Measurements from ENCODE around the gene TEF.
"Not testable (repeated sequence)": the region's sequence is repeated elsewhere in the genome, so short reads cannot be mapped to it uniquely, and the experiment has no call there.

The TEF gene

GRCh38 chr22:41415554-41415953 lies 33.8 kb downstream of the TEF start:
- no peaks in the 10 kb centered on the region for H3K9me3 ChIP-seq (ENCODE audit: control insufficient read depth, low read length)
- H3K27me3 ChIP-seq (ENCODE audit: control insufficient read depth, insufficient read depth, low read length) = no peaks in the 10 kb centered on the region
- no peak overlapping the region for H3K4me3 ChIP-seq (ENCODE audit: low read length)
- H3K9ac ChIP-seq (ENCODE audit: low read length) = no peak overlapping the region
- no peaks in the 10 kb centered on the region for H3K36me3 ChIP-seq (ENCODE audit: control insufficient read depth, insufficient read depth, low read length)
- H3K4me1 ChIP-seq (ENCODE audit: control insufficient read depth, insufficient read depth, low read length) = peaks cover 50% of the 10 kb centered on the region

DNA sequence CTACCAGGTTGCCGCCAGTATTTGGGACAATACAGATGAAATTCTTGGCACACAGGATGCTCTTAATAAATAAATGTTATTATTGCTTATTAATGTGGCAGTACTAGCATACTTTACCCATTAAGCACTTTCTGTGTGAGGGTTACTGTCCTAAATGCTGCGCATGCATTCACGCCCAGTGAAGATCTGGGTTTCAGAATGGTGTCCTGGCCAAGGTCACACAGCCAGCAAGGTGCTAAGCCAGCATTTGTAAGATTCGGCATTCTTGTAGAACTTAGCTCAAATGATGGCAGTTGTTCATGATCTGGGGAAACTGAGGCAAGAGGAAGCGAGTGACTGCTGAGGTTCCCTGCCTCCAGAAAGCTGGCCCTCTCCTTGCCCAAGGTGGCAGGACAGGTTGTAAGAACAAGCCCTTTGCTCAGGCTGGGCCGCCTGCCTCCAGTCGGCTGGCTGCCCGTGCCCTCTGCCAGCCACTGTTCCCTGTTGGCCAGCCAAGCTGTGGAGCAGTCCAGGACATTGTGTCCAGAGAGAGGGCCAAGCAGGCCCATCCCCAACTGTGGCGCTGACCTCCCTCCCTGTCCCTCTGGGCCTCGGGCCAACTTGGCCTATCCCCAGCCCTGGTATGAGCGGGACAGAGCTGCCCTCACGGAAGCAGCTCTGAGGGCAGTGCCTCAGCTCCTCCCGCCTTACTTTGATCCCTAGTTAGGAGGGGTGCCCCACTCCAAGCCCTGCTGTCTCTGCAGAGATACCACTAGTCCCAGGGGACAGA lies 36.1 kb downstream of the TEF start:
- no peaks in the 10 kb centered on the region for H3K36me3 ChIP-seq (ENCODE audit: control insufficient read depth, insufficient read depth, low read length)
- no peaks in the 10 kb centered on the region for H3K27me3 ChIP-seq (ENCODE audit: control insufficient read depth, insufficient read depth, low read length)
- H3K4me3 ChIP-seq (ENCODE audit: low read length) = no peak overlapping the region
- no peaks in the 10 kb centered on the region for H3K9me3 ChIP-seq (ENCODE audit: control insufficient read depth, low read length)
- H3K4me1 ChIP-seq (ENCODE audit: control insufficient read depth, insufficient read depth, low read length) = peaks cover 36% of the 10 kb centered on the region
- no peak overlapping the region for H3K9ac ChIP-seq (ENCODE audit: low read length)

DNA sequence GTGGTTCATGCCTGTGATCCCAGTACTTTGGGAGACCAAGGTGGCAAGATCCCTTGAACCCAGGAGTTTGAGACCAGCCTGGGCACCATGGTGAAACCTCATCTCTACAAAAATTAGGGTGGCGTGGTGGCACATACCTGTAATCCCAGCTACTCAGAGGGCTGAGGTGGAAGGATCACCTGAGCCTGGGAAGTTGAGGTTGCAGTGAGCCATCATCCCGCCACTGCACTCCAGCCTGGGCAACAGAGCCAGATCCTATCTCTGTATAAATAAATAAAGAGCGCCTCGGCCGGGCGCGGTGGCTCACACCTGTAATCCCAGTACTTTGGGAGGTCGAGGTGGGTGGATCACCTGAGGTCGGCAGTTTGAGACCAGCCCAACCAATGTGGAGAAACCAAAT lies 37.0 kb downstream of the TEF start:
- Histone ChIP-seq H3K36me3 (ENCODE audit: control insufficient read depth, insufficient read depth, low read length) (no peaks in the 10 kb centered on the region), H3K4me3 (ENCODE audit: low read length) (no peak overlapping the region), H3K27me3 (ENCODE audit: control insufficient read depth, insufficient read depth, low read length) (no peaks in the 10 kb centered on the region), H3K9ac (ENCODE audit: low read length) (no peak overlapping the region), H3K4me1 (ENCODE audit: control insufficient read depth, insufficient read depth, low read length) (peaks cover 34% of the 10 kb centered on the region), H3K9me3 (ENCODE audit: control insufficient read depth, low read length) (no peaks in the 10 kb centered on the region)

GRCh38 chr22:41425660-41426365 lies 44.1 kb downstream of the TEF start:
- H3K36me3 ChIP-seq (ENCODE audit: control insufficient read depth, insufficient read depth, low read length) = no peaks in the 10 kb centered on the region
- H3K4me3 ChIP-seq (ENCODE audit: low read length) = no peak overlapping the region
- H3K9me3 ChIP-seq (ENCODE audit: control insufficient read depth, low read length) = no peaks in the 10 kb centered on the region
- H3K27me3 ChIP-seq (ENCODE audit: control insufficient read depth, insufficient read depth, low read length) = no peaks in the 10 kb centered on the region
- no peak overlapping the region for H3K9ac ChIP-seq (ENCODE audit: low read length)
- no peaks in the 10 kb centered on the region for H3K4me1 ChIP-seq (ENCODE audit: control insufficient read depth, insufficient read depth, low read length)

GRCh38 chr22:41429232-41429950 lies 47.6 kb downstream of the TEF start:
- H3K4me1 ChIP-seq (ENCODE audit: control insufficient read depth, insufficient read depth, low read length) = no peaks in the 10 kb centered on the region
- H3K9ac ChIP-seq (ENCODE audit: low read length) = no peak overlapping the region
- no peaks in the 10 kb centered on the region for H3K27me3 ChIP-seq (ENCODE audit: control insufficient read depth, insufficient read depth, low read length)
- H3K9me3 ChIP-seq (ENCODE audit: control insufficient read depth, low read length) = no peaks in the 10 kb centered on the region
- peaks cover 4% of the 10 kb centered on the region for H3K36me3 ChIP-seq (ENCODE audit: control insufficient read depth, insufficient read depth, low read length)
- H3K4me3 ChIP-seq (ENCODE audit: low read length) = no peak overlapping the region

- Histone ChIP-seq H3K9ac (ENCODE audit: low read length) (no peak overlapping the region), H3K4me3 (ENCODE audit: low read length) (no peak overlapping the region), H3K9me3 (ENCODE audit: control insufficient read depth, low read length) (no peaks in the 10 kb centered on the region), H3K27me3 (ENCODE audit: control insufficient read depth, insufficient read depth, low read length) (no peaks in the 10 kb centered on the region), H3K4me1 (ENCODE audit: control insufficient read depth, insufficient read depth, low read length) (no peaks in the 10 kb centered on the region), H3K36me3 (ENCODE audit: control insufficient read depth, insufficient read depth, low read length) (peaks cover 4% of the 10 kb centered on the region)
Measured at GRCh38 chr22:41429951-41430332, 48.2 kb downstream of the TEF start.

DNA sequence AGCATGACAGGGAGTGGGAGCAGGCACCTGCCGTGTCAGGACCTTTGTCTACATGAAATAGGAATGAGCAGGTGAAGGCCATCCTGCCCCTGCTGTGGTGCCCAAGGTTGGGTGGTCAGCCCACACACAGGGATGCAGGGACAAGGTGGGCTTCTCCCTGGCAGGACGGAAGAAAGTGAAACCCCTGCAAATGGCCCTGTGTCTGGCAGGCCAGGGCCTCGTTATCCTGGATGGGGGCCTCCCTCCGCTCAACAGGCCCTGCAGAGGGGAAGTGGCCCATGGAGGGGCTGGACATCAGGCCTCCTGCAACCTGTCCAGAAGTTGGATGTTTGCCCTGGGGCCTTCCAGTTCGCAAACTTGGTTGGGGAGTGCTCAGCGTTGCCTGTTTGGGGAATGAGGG lies 49.9 kb downstream of the TEF start:
- H3K4me1 ChIP-seq (ENCODE audit: control insufficient read depth, insufficient read depth, low read length) = no peaks in the 10 kb centered on the region
- no peak overlapping the region for H3K4me3 ChIP-seq (ENCODE audit: low read length)
- H3K27me3 ChIP-seq (ENCODE audit: control insufficient read depth, insufficient read depth, low read length) = no peaks in the 10 kb centered on the region
- H3K36me3 ChIP-seq (ENCODE audit: control insufficient read depth, insufficient read depth, low read length) = peaks cover 20% of the 10 kb centered on the region
- H3K9me3 ChIP-seq (ENCODE audit: control insufficient read depth, low read length) = no peaks in the 10 kb centered on the region
- no peak overlapping the region for H3K9ac ChIP-seq (ENCODE audit: low read length)

DNA sequence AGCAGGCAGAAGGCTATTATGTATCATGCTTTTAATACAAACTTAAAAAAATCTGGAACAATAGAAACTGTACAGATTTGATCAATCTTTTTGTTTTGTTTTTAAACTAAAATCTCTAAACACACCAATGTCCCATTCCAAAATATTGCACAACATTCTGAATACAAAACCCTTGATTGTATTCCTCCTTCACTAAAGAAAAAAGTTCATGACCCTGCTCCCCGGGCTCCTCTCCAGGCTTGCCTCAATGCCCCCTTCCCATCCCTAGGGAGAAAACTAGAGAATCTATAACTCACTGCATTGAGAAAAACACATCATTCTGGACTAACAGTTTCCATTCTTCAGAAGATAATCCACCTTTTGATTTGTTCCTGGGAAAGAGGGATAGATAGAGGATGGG lies 51.7 kb downstream of the TEF start:
- H3K4me1 ChIP-seq (ENCODE audit: control insufficient read depth, insufficient read depth, low read length); H3K9me3 ChIP-seq (ENCODE audit: control insufficient read depth, low read length); H3K9ac ChIP-seq (ENCODE audit: low read length); H3K27me3 ChIP-seq (ENCODE audit: control insufficient read depth, insufficient read depth, low read length); H3K4me3 ChIP-seq (ENCODE audit: low read length): not testable (repeated sequence)
- H3K36me3 ChIP-seq (ENCODE audit: control insufficient read depth, insufficient read depth, low read length) = peaks cover 24% of the 10 kb centered on the region

- peaks cover 24% of the 10 kb centered on the region for H3K36me3 ChIP-seq (ENCODE audit: control insufficient read depth, insufficient read depth, low read length)
- not testable (repeated sequence) for H3K4me1 ChIP-seq (ENCODE audit: control insufficient read depth, insufficient read depth, low read length); H3K4me3 ChIP-seq (ENCODE audit: low read length); H3K9me3 ChIP-seq (ENCODE audit: control insufficient read depth, low read length); H3K27me3 ChIP-seq (ENCODE audit: control insufficient read depth, insufficient read depth, low read length); H3K9ac ChIP-seq (ENCODE audit: low read length)
Measured at GRCh38 chr22:41434361-41435003, 52.7 kb downstream of the TEF start.

DNA sequence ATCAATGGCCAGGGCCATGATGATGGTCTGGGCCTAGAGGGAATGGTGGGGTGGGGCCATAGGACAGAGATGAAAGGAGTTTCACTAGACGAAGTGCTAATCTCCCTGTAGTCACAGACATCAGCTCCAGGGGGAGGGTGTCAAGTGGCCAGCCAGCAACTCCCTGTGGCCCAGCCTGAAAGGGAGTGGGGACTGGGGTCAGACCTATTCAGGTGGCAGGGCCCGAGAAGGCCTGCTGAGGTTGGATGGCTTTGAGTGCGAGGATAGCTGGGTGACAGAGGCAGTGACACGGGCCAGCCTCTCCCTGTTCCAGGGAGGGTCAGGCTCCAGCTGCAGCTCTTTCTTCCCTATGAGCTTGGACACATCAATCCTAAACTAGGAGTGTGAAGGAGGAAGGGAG lies 53.8 kb downstream of the TEF start:
- H3K9ac ChIP-seq (ENCODE audit: low read length) = no peak overlapping the region
- no peaks in the 10 kb centered on the region for H3K9me3 ChIP-seq (ENCODE audit: control insufficient read depth, low read length)
- peaks cover 24% of the 10 kb centered on the region for H3K36me3 ChIP-seq (ENCODE audit: control insufficient read depth, insufficient read depth, low read length)
- no peaks in the 10 kb centered on the region for H3K4me1 ChIP-seq (ENCODE audit: control insufficient read depth, insufficient read depth, low read length)
- H3K4me3 ChIP-seq (ENCODE audit: low read length) = no peak overlapping the region
- no peaks in the 10 kb centered on the region for H3K27me3 ChIP-seq (ENCODE audit: control insufficient read depth, insufficient read depth, low read length)

GRCh38 chr22:41436322-41437113 lies 54.8 kb downstream of the TEF start:
- Histone ChIP-seq H3K4me1 (ENCODE audit: control insufficient read depth, insufficient read depth, low read length) (no peaks in the 10 kb centered on the region), H3K9ac (ENCODE audit: low read length) (no peak overlapping the region), H3K36me3 (ENCODE audit: control insufficient read depth, insufficient read depth, low read length) (peaks cover 24% of the 10 kb centered on the region), H3K9me3 (ENCODE audit: control insufficient read depth, low read length) (no peaks in the 10 kb centered on the region), H3K27me3 (ENCODE audit: control insufficient read depth, insufficient read depth, low read length) (no peaks in the 10 kb centered on the region), H3K4me3 (ENCODE audit: low read length) (no peak overlapping the region)

Data from mucosa of stomach (tissue), 1 donor.